ENCODE data around the gene PIEZO2. TPM values are rescaled to one million over a fixed set of nuclear protein-coding genes. Genes with fewer than 3 reads are reported as not detected.
"Not testable (repeated sequence)": the region's sequence is repeated elsewhere in the genome, so short reads cannot be mapped to it uniquely, and the experiment has no call there.

PIEZO2 gene
- total RNA-seq, 2 donors from 2014 or later = not detected

DNA sequence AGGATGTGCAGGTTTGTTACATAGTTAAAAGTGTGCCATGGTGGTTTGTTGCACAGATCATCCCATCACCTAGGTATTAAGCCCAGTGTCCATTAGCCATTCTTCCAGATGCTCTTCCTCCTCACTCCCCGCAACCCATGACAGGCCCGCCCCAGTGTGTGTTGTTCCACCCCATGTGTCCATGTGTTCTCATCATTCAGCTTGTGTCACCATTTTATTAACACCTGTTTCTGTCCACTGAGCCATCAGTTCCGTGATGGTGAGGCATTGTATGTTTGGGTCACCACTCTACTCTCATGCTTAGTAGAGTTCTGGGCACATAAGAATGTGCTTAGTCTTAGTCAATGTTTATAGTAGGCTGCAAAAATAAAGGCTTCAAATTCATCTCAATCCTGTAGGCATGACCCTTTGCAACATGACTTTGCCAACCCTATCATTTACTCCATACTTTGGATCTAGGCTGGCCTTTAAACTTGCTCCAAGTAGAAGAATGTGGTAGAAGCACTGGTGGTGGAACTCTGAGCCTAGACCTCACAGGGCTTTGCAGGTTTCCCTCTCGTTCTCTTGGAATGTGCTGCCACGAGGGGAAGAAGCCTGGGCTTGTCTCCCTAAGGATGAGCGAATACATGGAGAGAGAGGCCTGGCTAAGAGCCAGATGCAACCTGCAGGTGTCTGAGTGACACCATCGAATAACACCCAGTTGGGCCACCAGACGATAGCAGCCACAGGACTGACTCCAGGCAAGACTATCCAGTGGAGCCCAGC lies 462.0 kb downstream of the PIEZO2 start:
- DNase-seq (ENCODE audit: low spot score in 2 of 2) = no peak
- H3K27ac Mint-ChIP-seq = no peak overlapping the region
- no peak for ATAC-seq
- no peaks in the 10 kb centered on the region for H3K36me3 Mint-ChIP-seq
- H3K9me3 Mint-ChIP-seq = no peaks in the 10 kb centered on the region

DNA sequence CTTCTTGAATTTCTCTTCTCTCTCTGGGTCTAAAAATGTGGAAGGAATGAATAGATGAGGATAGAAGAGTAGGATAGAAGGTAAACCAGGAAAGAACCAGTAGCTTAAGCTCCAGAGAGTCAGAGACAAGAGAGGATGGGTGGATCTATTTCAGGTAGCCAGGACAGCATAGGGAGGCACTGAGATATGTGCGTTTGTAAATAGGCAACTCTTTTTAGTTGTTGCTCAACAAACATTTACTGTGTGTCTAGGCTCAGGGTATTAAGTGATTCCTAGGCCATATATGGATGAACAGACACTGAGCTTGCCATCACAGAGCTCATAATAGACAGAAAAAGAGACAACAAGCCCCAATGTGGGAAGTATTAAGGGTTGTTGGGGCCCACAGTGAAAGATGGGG lies 463.1 kb downstream of the PIEZO2 start:
- no peaks in the 10 kb centered on the region for H3K9me3 Mint-ChIP-seq
- H3K36me3 Mint-ChIP-seq = no peaks in the 10 kb centered on the region
- DNase-seq (ENCODE audit: low spot score in 2 of 2) (no peak), ATAC-seq (no peak)
- H3K27ac Mint-ChIP-seq = no peak overlapping the region

GRCh38 chr18:10685484-10685883 lies 463.9 kb downstream of the PIEZO2 start:
- H3K9me3 Mint-ChIP-seq = no peaks in the 10 kb centered on the region
- H3K36me3 Mint-ChIP-seq = no peaks in the 10 kb centered on the region
- DNase-seq (ENCODE audit: low spot score in 2 of 2) (no peak), ATAC-seq (no peak)
- no peak overlapping the region for H3K27ac Mint-ChIP-seq

DNA sequence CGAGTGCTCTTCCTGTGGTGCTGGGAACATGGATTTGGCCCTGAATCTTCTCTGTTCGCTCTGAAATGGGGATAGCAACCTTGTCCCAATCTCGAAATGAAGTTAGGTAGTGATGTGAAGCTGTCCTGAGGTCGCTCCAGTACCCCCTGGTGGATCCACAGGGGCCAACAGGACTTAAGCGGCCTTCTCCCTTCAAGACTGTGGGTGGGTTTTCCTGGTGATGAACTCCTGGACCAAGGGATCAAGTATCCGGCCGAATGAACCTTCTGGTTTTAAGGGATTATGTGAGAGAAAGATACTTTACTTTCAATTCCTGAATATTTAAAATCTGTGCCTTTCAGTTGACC lies 467.0 kb downstream of the PIEZO2 start:
- Mint-ChIP-seq H3K9me3 (no peaks in the 10 kb centered on the region), H3K36me3 (no peaks in the 10 kb centered on the region), H3K27ac (no peak overlapping the region)
- DNase-seq (ENCODE audit: low spot score in 2 of 2) (no peak), ATAC-seq (no peak)

DNA sequence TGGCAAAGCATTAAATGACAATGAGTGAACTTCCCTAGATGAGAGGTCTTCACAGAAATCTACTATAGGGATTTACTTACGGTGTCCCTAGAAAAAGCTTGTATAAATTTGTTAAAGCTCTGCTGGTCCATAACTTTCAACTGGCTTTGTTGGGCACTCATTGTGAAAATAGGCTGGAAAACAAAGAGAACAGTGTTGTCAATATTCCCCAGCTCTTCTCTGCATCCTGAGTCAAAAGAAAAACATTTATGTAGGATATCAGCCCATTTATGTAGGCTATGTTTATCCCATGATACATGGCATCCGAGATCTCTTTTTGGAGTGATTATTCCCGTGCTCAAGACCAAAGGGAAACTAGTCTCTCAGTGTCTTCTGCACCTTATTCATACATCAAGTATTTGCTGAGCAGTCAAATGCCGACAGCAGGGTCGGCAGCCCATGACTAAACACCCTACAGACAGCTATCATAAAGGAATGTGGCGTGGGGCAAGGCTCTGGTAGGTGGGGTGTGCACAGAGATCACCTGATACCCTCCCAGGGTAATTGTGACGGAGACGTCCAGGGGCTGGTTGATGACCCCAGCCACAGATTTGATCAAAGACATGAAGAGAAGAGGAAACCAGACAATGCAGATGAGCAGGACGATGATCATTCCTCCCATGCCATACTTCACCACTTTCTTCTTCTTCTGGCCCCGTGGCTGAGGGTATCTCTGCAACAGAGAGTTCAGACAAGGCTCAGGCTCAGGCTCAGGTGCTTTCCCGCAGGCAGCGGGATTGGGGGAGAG lies 467.6 kb downstream of the PIEZO2 start:
- Mint-ChIP-seq H3K36me3 (no peaks in the 10 kb centered on the region), H3K9me3 (no peaks in the 10 kb centered on the region), H3K27ac (no peak overlapping the region)
- no peak for DNase-seq (ENCODE audit: low spot score in 2 of 2)
- no peak for ATAC-seq

DNA sequence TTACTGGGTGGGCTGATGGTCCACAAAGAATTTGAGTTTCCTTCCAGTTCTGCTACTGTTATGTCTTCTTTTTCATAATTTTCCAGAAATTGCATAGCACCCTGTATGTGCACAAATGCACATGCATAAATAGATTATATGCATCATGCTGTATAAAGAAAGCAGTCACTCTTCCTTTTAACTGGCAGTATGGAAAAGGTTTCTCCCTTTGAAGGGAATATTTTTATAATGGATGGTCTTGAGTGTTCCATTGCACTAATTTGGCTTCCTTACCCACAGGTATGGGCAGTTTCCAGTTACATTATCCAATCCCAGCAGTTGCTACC lies 469.1 kb downstream of the PIEZO2 start:
- ATAC-seq (no peak), DNase-seq (ENCODE audit: low spot score in 2 of 2) (no peak)
- H3K9me3 Mint-ChIP-seq = no peaks in the 10 kb centered on the region
- H3K36me3 Mint-ChIP-seq = no peaks in the 10 kb centered on the region
- H3K27ac Mint-ChIP-seq = no peak overlapping the region

DNA sequence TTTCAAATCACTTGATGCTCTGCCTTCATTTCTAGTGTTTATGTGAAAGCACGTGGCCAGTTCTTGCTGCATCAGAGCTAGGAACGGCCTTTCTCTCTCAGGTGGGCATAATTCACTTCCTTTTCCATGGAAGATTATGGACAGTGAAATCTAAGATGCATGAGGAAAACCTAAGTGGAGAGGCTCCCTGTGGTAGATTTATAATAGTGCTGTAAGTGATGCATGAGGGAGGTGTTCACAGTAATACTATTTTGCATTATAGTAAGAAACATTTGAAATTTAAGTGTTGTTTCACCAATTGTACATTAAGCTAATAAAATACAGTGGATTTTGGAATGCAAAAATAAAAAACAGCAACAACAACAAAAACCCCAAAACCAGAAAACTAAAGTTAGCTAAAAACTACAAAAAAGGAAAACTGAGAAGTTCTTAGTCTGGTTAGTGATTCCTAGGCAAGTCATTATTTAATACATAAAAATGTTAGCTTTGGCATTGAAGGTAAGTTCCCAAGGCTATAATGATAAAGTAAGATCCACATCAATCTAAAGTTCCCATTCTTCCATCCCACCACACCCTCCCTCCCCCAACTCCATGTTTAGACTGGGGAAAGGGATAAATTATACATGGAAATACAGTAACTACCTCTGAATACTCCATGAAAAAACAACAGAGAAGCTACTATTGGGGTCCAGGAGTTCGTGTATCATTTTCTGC lies 469.7 kb downstream of the PIEZO2 start:
- Mint-ChIP-seq H3K36me3 (no peaks in the 10 kb centered on the region), H3K27ac (no peak overlapping the region), H3K9me3 (no peaks in the 10 kb centered on the region)
- DNase-seq (ENCODE audit: low spot score in 2 of 2) (no peak), ATAC-seq (no peak)

DNA sequence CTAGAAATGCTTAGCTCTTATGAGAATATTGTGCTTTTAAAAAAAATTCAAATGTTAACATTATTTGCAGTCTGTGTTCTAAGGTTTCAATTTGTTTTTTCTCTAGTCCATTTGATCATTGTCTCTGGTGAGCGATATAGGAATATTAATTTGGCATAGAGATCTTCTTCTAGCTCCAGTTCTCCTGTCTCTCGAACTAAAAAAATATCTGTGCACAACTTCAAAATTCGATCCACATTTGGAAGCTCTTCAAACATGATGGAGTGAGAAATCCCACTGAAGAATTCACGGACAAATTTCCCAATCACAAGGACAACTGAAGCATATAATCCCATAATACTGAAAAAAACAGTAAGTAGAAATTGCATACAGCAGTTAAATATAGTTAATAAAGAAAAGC lies 477.9 kb downstream of the PIEZO2 start:
- no peaks in the 10 kb centered on the region for H3K36me3 Mint-ChIP-seq
- H3K27ac Mint-ChIP-seq = no peak overlapping the region
- no peaks in the 10 kb centered on the region for H3K9me3 Mint-ChIP-seq
- ATAC-seq (no peak), DNase-seq (ENCODE audit: low spot score in 2 of 2) (no peak)

- no peaks in the 10 kb centered on the region for H3K9me3 Mint-ChIP-seq
- ATAC-seq = no peak
- H3K27ac Mint-ChIP-seq = no peak overlapping the region
- DNase-seq (ENCODE audit: low spot score in 2 of 2) = no peak
- no peaks in the 10 kb centered on the region for H3K36me3 Mint-ChIP-seq
These were observed 478.5 kb downstream of the PIEZO2 start for GRCh38 chr18:10670856-10671255.

- DNase-seq (ENCODE audit: low spot score in 2 of 2) (no peak), ATAC-seq (no peak)
- no peak overlapping the region for H3K27ac Mint-ChIP-seq
- no peaks in the 10 kb centered on the region for H3K9me3 Mint-ChIP-seq
- no peaks in the 10 kb centered on the region for H3K36me3 Mint-ChIP-seq
These were observed 479.8 kb downstream of the PIEZO2 start for GRCh38 chr18:10669441-10670100.

- H3K9me3 Mint-ChIP-seq = no peaks in the 10 kb centered on the region
- H3K27ac Mint-ChIP-seq = no peak overlapping the region
- DNase-seq (ENCODE audit: low spot score in 2 of 2) = no peak
- no peak for ATAC-seq
- H3K36me3 Mint-ChIP-seq = no peaks in the 10 kb centered on the region
These were observed 485.6 kb downstream of the PIEZO2 start for GRCh38 chr18:10663750-10664149.

GRCh38 chr18:10661317-10661716 lies 488.1 kb downstream of the PIEZO2 start:
- no peaks in the 10 kb centered on the region for H3K9me3 Mint-ChIP-seq
- H3K27ac Mint-ChIP-seq = no peak overlapping the region
- ATAC-seq = no peak
- no peaks in the 10 kb centered on the region for H3K36me3 Mint-ChIP-seq
- DNase-seq (ENCODE audit: low spot score in 2 of 2) = no peak

DNA sequence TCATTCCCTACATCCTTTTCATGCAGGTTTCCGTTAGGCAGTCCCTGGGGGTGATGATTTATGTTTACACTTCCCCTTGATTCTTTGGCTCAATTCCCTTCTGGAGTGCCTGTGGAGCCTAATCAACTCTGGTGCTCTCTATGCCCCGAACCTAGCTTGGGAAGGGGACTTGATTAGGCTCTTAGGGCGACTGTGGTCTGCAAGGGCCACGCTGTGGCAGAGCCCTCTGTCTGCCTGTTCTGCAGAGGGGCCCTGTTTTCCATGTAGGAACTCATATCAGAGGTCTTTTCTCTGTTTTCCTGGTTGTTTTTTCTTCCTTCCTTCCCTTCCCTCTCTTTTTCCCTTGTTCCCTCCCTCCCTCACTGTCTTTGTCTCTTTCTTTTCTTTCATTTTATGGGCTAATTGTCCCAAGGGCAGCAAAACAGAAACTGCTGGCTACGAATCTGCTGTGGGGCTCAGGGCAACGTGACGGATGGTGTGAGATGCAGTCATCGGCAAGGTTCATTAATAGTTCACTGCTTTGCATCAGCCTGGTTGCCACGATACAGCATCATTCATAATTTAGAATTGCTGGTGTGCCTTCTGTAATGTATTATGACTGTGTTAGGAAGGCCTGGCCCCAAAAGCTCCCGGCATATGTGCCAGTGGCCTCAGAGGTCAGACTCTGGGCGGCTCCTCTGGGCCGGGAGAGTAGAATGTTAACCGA lies 489.0 kb downstream of the PIEZO2 start:
- Mint-ChIP-seq H3K36me3 (no peaks in the 10 kb centered on the region), H3K27ac (no peak overlapping the region), H3K9me3 (no peaks in the 10 kb centered on the region)
- ATAC-seq (no peak), DNase-seq (ENCODE audit: low spot score in 2 of 2) (no peak)

GRCh38 chr18:10659594-10659993 lies 489.8 kb downstream of the PIEZO2 start:
- no peak for ATAC-seq
- Mint-ChIP-seq H3K36me3 (no peaks in the 10 kb centered on the region), H3K27ac (no peak overlapping the region), H3K9me3 (no peaks in the 10 kb centered on the region)
- no peak for DNase-seq (ENCODE audit: low spot score in 2 of 2)

DNA sequence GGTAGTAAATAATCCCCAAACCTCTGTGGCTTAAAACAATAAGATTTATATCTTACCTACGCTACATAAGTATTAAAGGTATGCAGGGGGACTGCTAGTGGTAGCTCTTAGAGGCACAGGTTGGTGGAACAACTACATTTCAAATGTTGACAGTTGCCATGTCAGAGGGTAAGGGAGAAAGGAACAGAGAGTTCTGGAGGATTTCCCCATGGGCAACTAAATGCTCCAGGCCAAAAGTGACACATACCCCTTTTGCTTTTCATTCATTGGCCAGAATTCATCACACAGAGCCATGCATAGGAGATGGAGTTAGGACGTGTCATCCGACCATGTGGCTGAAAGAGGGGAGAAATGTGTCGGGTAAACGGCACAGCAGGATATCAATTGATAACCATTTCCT lies 490.4 kb downstream of the PIEZO2 start:
- no peak overlapping the region for H3K27ac Mint-ChIP-seq
- no peaks in the 10 kb centered on the region for H3K9me3 Mint-ChIP-seq
- DNase-seq (ENCODE audit: low spot score in 2 of 2) (no peak), ATAC-seq (no peak)
- no peaks in the 10 kb centered on the region for H3K36me3 Mint-ChIP-seq

DNA sequence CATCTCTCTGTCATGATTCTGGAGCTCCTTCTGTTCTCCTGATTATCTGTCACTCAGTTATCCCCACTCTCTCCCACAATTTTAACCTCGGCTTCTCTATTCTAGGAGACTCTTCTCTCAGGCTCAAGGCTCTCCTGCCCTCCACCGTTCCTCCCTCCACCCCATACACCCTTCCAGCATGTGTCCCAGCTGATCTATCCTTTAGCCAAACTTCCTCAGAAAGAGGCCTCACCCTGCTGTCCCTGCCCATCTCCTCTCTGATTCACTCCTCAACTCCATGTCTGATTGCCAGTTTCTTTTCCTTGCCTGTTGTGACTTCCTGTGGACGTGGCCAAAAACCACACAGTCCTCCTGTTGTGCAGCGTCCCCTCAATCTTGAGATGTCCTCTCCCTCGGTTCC lies 505.4 kb downstream of the PIEZO2 start:
- not testable (repeated sequence) for H3K36me3 Mint-ChIP-seq; H3K27ac Mint-ChIP-seq; DNase-seq (ENCODE audit: low spot score in 2 of 2); ATAC-seq; H3K9me3 Mint-ChIP-seq

Measured in activated naive CD4-positive, alpha-beta T cell treated with anti-CD3 and anti-CD28 coated beads, Interleukin-2, amount 50 U/mL, for 72 hours (primary cell).